HCT116 (cell line): ENCODE data around the gene SHISA8. TPM values are rescaled to one million over a fixed set of nuclear protein-coding genes. Genes with fewer than 3 reads are reported as not detected.

ENCODE experiments used
- ATAC-seq: fragments of 200-7000 bp; cut with Tn5 transposase; 2 replicates; pipeline ENCODE4 v1.9.1; 2020; ENCODE audit warnings: mild to moderate bottlenecking, moderate library complexity
- BruUV-seq: library from RNA; stranded (reverse); fragments of 400-500 nt; replicated peaks from 2 replicates; lab custom pipeline; 2021; lab: Mats Ljungman, UMichigan
- CTCF ChIA-PET: fragments of 300-600 bp; sonication (Branson Sonifier 250); formaldehyde crosslinking; loops from one replicate; lab custom pipeline; 2021; ENCODE audit warnings: antibody characterized with exemption; lab: Charles Lee
- POLR2A ChIA-PET: fragments of 300-600, 350-600 bp; sonication (Branson Sonifier 250); formaldehyde crosslinking; loops from one replicate; lab custom pipeline; 2021; ENCODE audit warnings: antibody characterized with exemption; lab: Charles Lee
- RAD21 ChIA-PET, 2 experiments: fragments of 300-600 bp; sonication (Branson Sonifier 250); formaldehyde crosslinking; loops; one replicate each; lab custom pipeline; 2023; ENCODE audit warnings: low total read pairs in 2 of 2; ENCODE audit not compliant: uncharacterized antibody in 2 of 2, unreplicated experiment in 2 of 2, low non-redundant PET in 1 of 2; lab: Charles Lee
- DNase-seq: peaks from one replicate; pipeline ENCODE4 v3.0.0-alpha.2; 2010; ENCODE audit warnings: low read depth, low spot score
- H2AFZ ChIP-seq: fragments of 200-600 bp; shearing (Covaris generic), sonication (generic); 2 replicates; pipeline ENCODE4 v1.6.1; 2017; ENCODE audit warnings: low read depth, mixed run types, mixed read lengths, antibody characterized with exemption, low read length; ENCODE audit not compliant: poor library complexity, severe bottlenecking
- H3K27ac ChIP-seq: 2 replicates; pipeline ENCODE4 v1.5.1; 2012; ENCODE audit warnings: low read depth, low read length
- H3K27me3 ChIP-seq: fragments of 200-600 bp; sonication (generic); 2 replicates; pipeline ENCODE4 v1.6.1; 2016; ENCODE audit warnings: mixed run types, low read length, mixed read lengths; ENCODE audit not compliant: insufficient read depth
- H3K36me3 ChIP-seq, 2 experiments: fragments of 200-500 bp in 1 of 2; fragments of 200-600 bp in 1 of 2; sonication (Bioruptor generic) in 1 of 2; sonication (generic) in 1 of 2; 2 replicates each; pipeline versions ENCODE4 v1.5.1 to v1.6.1; 2014 to 2016; ENCODE audit warnings: low read length in 2 of 2, inconsistent platforms in 1 of 2, mixed read lengths in 1 of 2, mixed run types in 1 of 2; ENCODE audit not compliant: insufficient read depth in 2 of 2, control insufficient read depth in 1 of 2
- H3K4me1 ChIP-seq, 2 experiments: fragments of 200-600 bp in 1 of 2; sonication (generic) in 1 of 2; 2 replicates each; pipeline versions ENCODE4 v1.5.1 to v1.6.1; 2012 to 2017; ENCODE audit warnings: low read length in 2 of 2, inconsistent platforms in 1 of 2, mild to moderate bottlenecking in 1 of 2, mixed read lengths in 1 of 2, mixed run types in 1 of 2, moderate library complexity in 1 of 2; ENCODE audit not compliant: insufficient read depth in 2 of 2, control insufficient read depth in 1 of 2
- H3K4me2 ChIP-seq: fragments of 200-600 bp; sonication (generic); 2 replicates; pipeline ENCODE4 v1.6.1; 2017; ENCODE audit warnings: mixed run types, low read length, mixed read lengths
- H3K4me3 ChIP-seq, 2 experiments: fragments of 200-600 bp in 1 of 2; sonication (generic) in 1 of 2; replicated peaks in 1 of 2; 2 replicates each; pipeline ENCODE4 v1.5.1; 2011 to 2016; ENCODE audit warnings: low read length in 2 of 2, control low read depth in 1 of 2, low read depth in 1 of 2, mild to moderate bottlenecking in 1 of 2, mixed read lengths in 1 of 2, mixed run types in 1 of 2
- H3K79me2 ChIP-seq: fragments of 200-600 bp; sonication (generic); 2 replicates; pipeline ENCODE4 v1.6.1; 2017; ENCODE audit warnings: mild to moderate bottlenecking, mixed run types, low read length, moderate library complexity, mixed read lengths; ENCODE audit not compliant: insufficient read depth
- H3K9ac ChIP-seq: fragments of 200-600 bp; sonication (generic); 2 replicates; pipeline ENCODE4 v1.6.1; 2016; ENCODE audit warnings: low read length, mixed read lengths
- H3K9me2 ChIP-seq: fragments of 200-600 bp; sonication (generic), shearing (Covaris generic); 2 replicates; pipeline ENCODE4 v1.6.1; 2017; ENCODE audit warnings: mixed run types, mild to moderate bottlenecking, moderate library complexity; ENCODE audit not compliant: insufficient read depth
- H3K9me3 ChIP-seq, 2 experiments: fragments of 200-500 bp in 1 of 2; fragments of 200-600 bp in 1 of 2; sonication (Bioruptor generic) in 1 of 2; sonication (generic) in 1 of 2; 2 replicates each; pipeline ENCODE4 v1.6.1; 2014 to 2017; ENCODE audit warnings: low read length in 2 of 2, mixed read lengths in 2 of 2, inconsistent platforms in 1 of 2, low read depth in 1 of 2, mild to moderate bottlenecking in 1 of 2, mixed run types in 1 of 2, moderate library complexity in 1 of 2; ENCODE audit not compliant: control insufficient read depth in 1 of 2, insufficient read depth in 1 of 2
- H4K20me1 ChIP-seq: fragments of 200-600 bp; sonication (generic), shearing (Covaris generic); 2 replicates; pipeline ENCODE4 v1.6.1; 2017; ENCODE audit warnings: mixed run types, mild to moderate bottlenecking, moderate library complexity; ENCODE audit not compliant: insufficient read depth
- ATF3 ChIP-seq: IDR thresholded peaks from 2 replicates; pipeline ENCODE4 v1.6.1; 2012
- CBX3 ChIP-seq: IDR thresholded peaks from 2 replicates; pipeline ENCODE4 v1.6.1; 2012; ENCODE audit warnings: low read depth
- CEBPB ChIP-seq: IDR thresholded peaks from 2 replicates; pipeline ENCODE4 v1.6.1; 2012; ENCODE audit warnings: low read depth
- CTCF ChIP-seq, 3 experiments: fragments of 200-600 bp in 1 of 3; sonication (generic) in 1 of 3; IDR thresholded peaks in 2 of 3; conservative IDR thresholded peaks in 1 of 3; 2 replicates each; pipeline ENCODE4 v1.5.1; 2012 to 2017; ENCODE audit warnings: low read depth in 2 of 3, low read length in 2 of 3, antibody characterized with exemption in 1 of 3, borderline replicate concordance in 1 of 3, control low read depth in 1 of 3, mild to moderate bottlenecking in 1 of 3, mixed read lengths in 1 of 3, mixed run types in 1 of 3, moderate library complexity in 1 of 3; ENCODE audit not compliant: insufficient read depth in 1 of 3
- EGR1 ChIP-seq: IDR thresholded peaks from 2 replicates; pipeline ENCODE4 v1.6.1; 2012; ENCODE audit warnings: low read depth
- EZH2 ChIP-seq: fragments of 200-600 bp; sonication (generic); IDR thresholded peaks from 2 replicates; pipeline ENCODE4 v1.6.1; 2017; ENCODE audit warnings: antibody characterized with exemption, mixed run types
- EZH2phosphoT487 ChIP-seq: fragments of 200-600 bp; IDR thresholded peaks from 2 replicates; pipeline ENCODE4 v1.6.1; 2018; ENCODE audit warnings: antibody characterized with exemption, borderline replicate concordance
- FOSL1 ChIP-seq: IDR thresholded peaks from 2 replicates; pipeline ENCODE4 v1.6.1; 2012; ENCODE audit warnings: low read depth
- JUND ChIP-seq: IDR thresholded peaks from 2 replicates; pipeline ENCODE4 v1.6.1; 2012
- MAX ChIP-seq: IDR thresholded peaks from 2 replicates; pipeline ENCODE4 v1.6.1; 2012
- POLR2A ChIP-seq: IDR thresholded peaks from 2 replicates; pipeline ENCODE4 v1.7.0; 2011; ENCODE audit warnings: borderline replicate concordance; ENCODE audit not compliant: insufficient read depth, insufficient read length; ENCODE audit errors: extremely low read depth
- POLR2AphosphoS5 ChIP-seq: IDR thresholded peaks from 2 replicates; pipeline ENCODE4 v1.6.1; 2011; ENCODE audit warnings: mild to moderate bottlenecking, low read depth, low read length, moderate library complexity
- RAD21 ChIP-seq: IDR thresholded peaks from 2 replicates; pipeline ENCODE4 v1.6.1; 2012; ENCODE audit warnings: low read depth, mild to moderate bottlenecking
- REST ChIP-seq: IDR thresholded peaks from 2 replicates; pipeline ENCODE4 v1.6.1; 2012; ENCODE audit warnings: low read depth
- SP1 ChIP-seq: IDR thresholded peaks from 2 replicates; pipeline ENCODE4 v1.6.1; 2012; ENCODE audit warnings: low read depth
- TCF7L2 ChIP-seq: IDR thresholded peaks from 2 replicates; pipeline ENCODE4 v1.7.0; 2011; ENCODE audit warnings: borderline replicate concordance, inconsistent platforms; ENCODE audit not compliant: insufficient read depth, insufficient read length; ENCODE audit errors: extremely low read depth
- YY1 ChIP-seq: IDR thresholded peaks from 2 replicates; pipeline ENCODE4 v1.6.1; 2011; ENCODE audit warnings: low read length, low read depth, moderate library complexity, mild to moderate bottlenecking; ENCODE audit not compliant: insufficient replicate concordance; ENCODE audit errors: extremely low read depth
- ZBTB33 ChIP-seq: IDR thresholded peaks from 2 replicates; pipeline ENCODE4 v1.6.1; 2011; ENCODE audit warnings: mild to moderate bottlenecking, low read length, moderate library complexity; ENCODE audit not compliant: insufficient replicate concordance; ENCODE audit errors: extremely low read depth
- ZNF274 ChIP-seq: fragments of 200-500 bp; sonication (Bioruptor generic); IDR thresholded peaks from 2 replicates; pipeline ENCODE4 v1.6.1; 2014; ENCODE audit warnings: mild to moderate bottlenecking, low read depth, low read length, inconsistent platforms
- intact Hi-C: fragments of 100-400 bp; cut with micrococcal nuclease; formaldehyde crosslinking; loops from 2 replicates; pipeline ENCODE4 v1.10.0; 2022
- total RNA-seq: library from RNA; stranded (reverse); gene quantifications from one replicate; pipeline ENCODE4 v1.2.1, GENCODE V29; 2021; ENCODE audit not compliant: unreplicated experiment

The SHISA8 gene
- total RNA-seq, 1 experiment from 2014 or later: 13.9 TPM

- TF ChIP-seq CBX3: no peak
Measured at GRCh38 chr22:41936894-41937169, 22.0 kb upstream of the SHISA8 start (continued).

- peaks cover 0 to 27% of the 10 kb centered on the region in 2 experiments; a peak in 3 of 4 replicates for H3K36me3 ChIP-seq
- TF ChIP-seq POLR2A (no peak), MAX (no peak), CTCF (IDR thresholded peaks at IDR 0.05 in 2 of 3, conservative IDR thresholded peaks at IDR 0.05 in 1 of 3; ENCODE audit: borderline replicate concordance in 1 of 3, insufficient read depth in 1 of 3, low read depth in 2 of 3, low read length in 2 of 3) (no peak), FOSL1 (no peak), RAD21 (no peak), POLR2AphosphoS5 (no peak), SP1 (no peak), YY1 (no peak), CBX3 (no peak), CEBPB (no peak), ZNF274 (no peak), TCF7L2 (no peak), JUND (no peak), EZH2phosphoT487 (no peak), ZBTB33 (no peak), EZH2 (no peak), ATF3 (no peak), EGR1 (no peak), REST (no peak)
- H4K20me1 ChIP-seq: no peaks in the 10 kb centered on the region; the same call in 1 of the 2 replicates
- H2AFZ ChIP-seq: no peak overlapping the region
- POLR2A ChIA-PET: no interaction called here
- H3K27ac ChIP-seq: no peak overlapping the region
- no peak for DNase-seq
- H3K9ac ChIP-seq: no peak overlapping the region
- no peaks in the 10 kb centered on the region for H3K9me3 ChIP-seq
- no peaks in the 10 kb centered on the region for H3K27me3 ChIP-seq
- H3K9me2 ChIP-seq: no peaks in the 10 kb centered on the region
- ATAC-seq: no peak
- RAD21 ChIA-PET: no interaction called here
- no TSS peak for BruUV-seq
- peaks cover 18% of the 10 kb centered on the region; the same call in 1 of the 2 replicates for H3K79me2 ChIP-seq
- intact Hi-C loops: no loop called here
- H3K4me2 ChIP-seq: no peak overlapping the region
- H3K4me3 ChIP-seq: no peak overlapping the region
- CTCF ChIA-PET: interaction anchor here (1.2 kb wide), 1 partner anchor 238 kb away, joined by 5 read pairs; no protein-coding TSS in a partner anchor
- no peaks in the 10 kb centered on the region for H3K4me1 ChIP-seq
Measured at GRCh38 chr22:41935509-41935908, 20.6 kb upstream of the SHISA8 start.
